ENCODE measurements around the gene CNTNAP5.

CNTNAP5 gene

GRCh38 chr2:124623560-124623959, 598.5 kb downstream of the CNTNAP5 start:
- DNase-seq (ENCODE audit: low read depth in 2 of 2) = no peak

GRCh38 chr2:124625561-124625960, 600.5 kb downstream of the CNTNAP5 start:
- no peak for DNase-seq (ENCODE audit: low read depth in 2 of 2)

DNA sequence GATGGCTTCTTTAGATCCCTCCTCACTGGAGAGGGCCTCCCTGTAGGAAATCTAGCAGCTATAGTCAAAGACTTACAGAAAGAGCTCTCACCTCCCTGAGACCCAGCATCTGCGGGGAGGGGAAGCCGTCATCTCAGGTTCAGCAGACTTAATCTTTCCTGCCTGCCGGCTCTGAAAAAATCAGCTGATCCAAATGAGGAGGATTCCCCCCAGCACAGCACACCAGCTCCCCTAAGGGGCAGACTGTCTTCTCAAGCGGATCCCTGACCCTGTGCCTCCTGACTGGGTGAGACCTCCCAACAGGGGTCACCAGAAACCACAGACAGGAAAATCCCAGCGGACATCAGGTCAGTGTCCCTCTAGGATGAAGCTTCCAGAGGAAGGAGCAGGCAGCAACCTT, 601.9 kb downstream of the CNTNAP5 start:
- DNase-seq (ENCODE audit: low read depth in 2 of 2) = no peak

GRCh38 chr2:124633812-124634211, 608.7 kb downstream of the CNTNAP5 start:
- DNase-seq (ENCODE audit: low read depth in 2 of 2) = no peak

DNA sequence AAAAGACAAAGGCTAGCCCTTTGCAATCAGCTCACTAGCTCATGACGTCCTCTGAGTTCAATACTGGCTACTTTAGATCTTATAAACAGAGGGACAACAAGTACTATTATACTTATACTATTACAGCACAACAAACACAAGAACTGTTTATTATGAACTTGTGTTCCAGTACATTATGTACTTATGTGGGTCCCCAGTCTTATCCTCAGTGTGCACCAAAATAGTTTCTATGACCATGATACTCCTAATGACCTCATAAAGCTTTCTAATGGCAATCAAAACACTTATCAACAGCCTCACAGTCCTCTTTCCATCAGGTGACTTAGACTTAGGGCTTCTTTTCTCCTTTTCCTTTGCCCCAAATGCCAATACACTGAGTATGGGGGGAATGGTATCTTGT, 614.4 kb downstream of the CNTNAP5 start:
- no peak for DNase-seq (ENCODE audit: low read depth in 2 of 2)

DNA sequence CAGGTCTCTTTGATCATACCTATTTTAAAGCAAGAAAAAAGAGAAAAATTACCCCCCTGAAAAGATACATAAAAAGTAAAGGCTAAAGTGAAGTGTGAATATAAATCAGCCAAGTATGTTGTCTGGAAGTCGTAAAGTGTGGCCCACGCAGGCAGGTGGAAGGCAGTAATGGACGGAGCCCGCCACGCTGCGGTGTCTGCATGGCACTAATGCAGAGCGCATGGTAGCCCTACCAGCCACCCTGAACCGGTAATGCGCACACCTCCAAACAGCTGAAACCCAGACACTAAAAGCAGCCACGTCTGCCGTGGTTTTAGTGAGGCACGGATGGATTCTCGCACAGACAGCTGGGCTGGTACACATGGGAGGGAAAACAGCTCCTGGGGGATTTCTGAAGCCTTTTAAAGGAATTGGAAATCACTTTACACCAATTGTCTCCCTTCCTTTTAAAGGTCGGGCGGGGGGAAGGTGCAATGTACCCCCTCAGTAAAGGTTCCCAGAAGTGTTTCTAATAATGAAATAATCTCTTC, 615.2 kb downstream of the CNTNAP5 start:
- no peak for DNase-seq (ENCODE audit: low read depth in 2 of 2)

DNA sequence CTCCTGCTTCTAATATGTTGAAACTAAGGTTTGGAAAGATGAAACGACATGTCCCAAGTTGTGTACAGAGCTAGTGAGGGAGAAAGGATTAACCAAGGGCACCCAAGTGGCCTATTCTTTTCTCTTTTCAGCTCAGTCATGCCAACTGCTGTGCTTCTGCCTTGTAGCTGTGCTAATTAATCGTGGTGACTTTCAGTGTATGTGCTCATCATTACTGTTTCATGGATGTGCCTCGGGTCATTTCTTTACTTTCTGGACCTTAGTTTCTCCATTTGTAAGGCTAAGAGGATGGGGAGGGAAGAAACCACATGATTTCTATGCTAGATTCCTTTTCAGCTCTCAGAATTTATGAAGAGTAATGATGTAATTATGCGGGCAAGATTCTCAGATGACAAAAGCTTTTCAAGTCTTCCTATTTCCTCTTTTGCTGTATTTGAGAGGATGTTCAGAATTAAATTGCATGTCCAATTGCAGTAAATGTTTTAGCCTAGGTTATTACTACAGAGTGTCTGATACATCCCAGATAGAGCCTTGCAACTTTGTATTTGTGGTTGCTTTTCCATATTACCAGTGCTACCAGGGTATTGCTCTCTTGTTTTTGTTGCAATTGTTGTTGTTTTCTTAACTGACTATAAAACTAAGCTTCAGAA, 621.2 kb downstream of the CNTNAP5 start:
- no peak for DNase-seq (ENCODE audit: low read depth in 2 of 2)

DNA sequence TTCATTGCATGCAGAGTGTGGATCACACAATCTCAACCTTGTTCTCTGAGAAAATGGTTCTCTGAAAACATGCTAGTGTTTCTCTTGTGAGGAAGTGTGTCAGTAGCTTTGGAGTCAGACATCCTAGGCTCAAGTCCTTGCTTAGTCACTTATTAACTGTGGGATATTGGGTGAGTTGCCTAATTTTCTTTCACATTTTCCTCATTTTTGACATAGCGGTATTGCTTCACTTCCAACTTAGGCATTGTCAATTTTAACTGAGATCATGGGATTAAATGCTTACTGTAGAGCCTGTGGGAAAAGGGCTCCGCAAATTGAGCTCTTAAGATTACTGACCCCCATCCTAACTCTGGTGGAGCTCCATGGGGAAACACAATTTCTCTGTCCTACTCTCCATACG, 622.2 kb downstream of the CNTNAP5 start:
- no peak for DNase-seq (ENCODE audit: low read depth in 2 of 2)

GRCh38 chr2:124647663-124648062, 622.6 kb downstream of the CNTNAP5 start:
- no peak for DNase-seq (ENCODE audit: low read depth in 2 of 2)

- no peak for DNase-seq (ENCODE audit: low read depth in 2 of 2)
These were observed 623.9 kb downstream of the CNTNAP5 start for GRCh38 chr2:124649001-124649400.

DNA sequence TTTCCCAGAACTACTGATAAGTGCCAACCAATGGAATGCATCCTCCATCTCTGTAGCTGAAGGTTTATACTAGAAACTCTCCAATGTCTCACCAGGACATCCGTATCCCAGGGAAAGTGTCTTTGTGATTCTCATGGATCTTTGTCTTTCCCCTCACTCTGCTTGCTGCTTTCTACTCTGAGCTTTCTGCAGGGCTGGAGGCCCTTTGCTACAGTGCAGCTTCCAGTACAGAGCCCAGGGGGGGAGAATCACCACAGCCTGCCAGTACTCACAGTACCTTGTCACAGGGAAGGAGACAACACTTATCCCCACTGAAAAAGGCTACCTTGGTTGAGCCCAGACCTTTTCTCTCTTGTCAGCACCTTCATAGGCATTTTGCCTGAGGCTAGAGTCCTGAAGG, 627.0 kb downstream of the CNTNAP5 start:
- DNase-seq (ENCODE audit: low read depth in 2 of 2) = no peak

GRCh38 chr2:124658373-124658772, 633.3 kb downstream of the CNTNAP5 start:
- DNase-seq (ENCODE audit: low read depth in 2 of 2) = no peak

DNA sequence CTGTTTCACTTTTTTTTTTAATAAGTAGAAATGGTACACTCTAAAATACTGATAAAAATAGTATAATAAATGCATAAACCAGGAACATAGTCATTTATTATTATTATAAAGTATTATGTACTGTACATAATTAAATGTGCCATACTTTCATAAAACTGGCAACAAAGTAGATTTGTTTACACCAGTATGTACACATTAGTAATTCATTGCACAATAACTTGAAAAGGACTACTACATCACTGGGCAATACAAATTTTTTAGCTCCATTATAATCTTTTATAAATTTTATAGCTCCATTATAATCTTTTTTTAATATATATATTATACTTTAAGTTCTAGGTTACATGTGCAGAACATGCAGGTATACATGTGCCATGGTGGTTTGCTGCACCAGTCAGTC, 636.5 kb downstream of the CNTNAP5 start:
- no peak for DNase-seq (ENCODE audit: low read depth in 2 of 2)

DNA sequence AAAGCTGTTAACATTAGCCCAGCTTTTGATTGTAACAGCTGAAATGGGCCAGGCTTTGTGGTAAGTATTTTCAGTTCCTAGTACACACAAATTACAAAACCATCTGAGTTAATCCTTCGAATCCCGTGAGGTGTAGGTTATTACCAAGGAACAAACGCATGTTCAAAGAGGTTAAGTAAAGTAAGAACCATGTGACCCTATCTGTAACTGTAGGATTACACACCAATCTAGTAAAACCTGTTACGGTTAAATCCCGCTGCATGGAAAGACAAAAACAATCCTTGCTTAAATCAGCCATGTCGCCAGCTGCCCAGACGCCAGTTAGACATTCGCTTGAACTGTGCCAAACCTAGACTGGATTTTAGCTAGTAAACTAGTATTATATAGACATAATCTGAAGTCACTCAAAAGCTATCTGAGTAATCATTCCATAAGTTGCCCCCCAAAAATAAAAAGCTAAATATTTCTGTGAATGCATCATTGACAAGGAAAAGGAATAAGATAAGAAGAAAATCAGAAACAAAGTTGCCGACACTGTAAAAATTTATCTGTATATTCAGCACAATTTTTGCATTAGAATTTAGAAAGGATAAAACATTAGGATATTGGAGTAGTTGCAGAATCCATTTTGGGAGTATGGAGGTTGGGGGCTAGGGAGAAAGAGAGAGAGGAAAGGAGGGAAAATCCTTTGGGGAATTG, 638.0 kb downstream of the CNTNAP5 start:
- no peak for DNase-seq (ENCODE audit: low read depth in 2 of 2)

DNA sequence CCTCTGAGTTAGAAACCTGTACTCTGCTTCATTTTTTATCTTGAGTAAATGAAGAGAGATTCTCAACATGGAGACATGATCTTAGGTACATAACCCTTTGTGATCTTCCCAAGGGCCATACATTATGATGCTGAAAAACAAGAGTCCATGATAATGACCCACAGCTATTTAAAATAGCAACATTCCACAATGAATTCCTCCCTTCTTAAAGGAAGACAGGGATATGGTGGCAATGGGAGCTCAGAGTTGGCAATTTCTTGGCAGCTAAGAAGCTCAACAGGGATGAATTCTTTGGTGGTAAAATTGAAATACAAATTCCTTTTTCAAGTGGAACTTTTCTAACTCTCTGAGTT, 638.5 kb downstream of the CNTNAP5 start:
- no peak for DNase-seq (ENCODE audit: low read depth in 2 of 2)

DNA sequence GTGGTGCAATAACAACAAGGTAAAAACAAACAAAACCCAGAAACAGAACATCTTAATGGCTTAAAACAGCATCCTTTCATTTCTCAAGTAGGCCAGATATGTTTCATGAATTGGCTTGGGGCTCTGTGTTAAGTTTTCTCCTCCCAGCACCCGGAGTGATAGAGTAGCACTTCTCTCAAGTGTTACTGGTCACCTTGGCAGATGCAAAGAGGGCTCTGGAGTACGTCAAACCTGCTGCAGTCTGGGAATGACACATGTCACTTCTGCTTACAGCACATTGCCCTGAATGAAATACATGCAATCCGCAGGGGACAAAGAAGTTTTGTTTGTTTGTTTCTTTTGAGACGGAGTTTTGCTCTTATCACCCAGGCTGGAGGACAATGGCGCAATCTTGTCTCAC, 639.3 kb downstream of the CNTNAP5 start:
- no peak for DNase-seq (ENCODE audit: low read depth in 2 of 2)

GRCh38 chr2:124666976-124667375, 641.9 kb downstream of the CNTNAP5 start:
- no peak for DNase-seq (ENCODE audit: low read depth in 2 of 2)

- DNase-seq (ENCODE audit: low read depth in 2 of 2) = no peak
These were observed 643.1 kb downstream of the CNTNAP5 start for GRCh38 chr2:124668161-124668560.

DNA sequence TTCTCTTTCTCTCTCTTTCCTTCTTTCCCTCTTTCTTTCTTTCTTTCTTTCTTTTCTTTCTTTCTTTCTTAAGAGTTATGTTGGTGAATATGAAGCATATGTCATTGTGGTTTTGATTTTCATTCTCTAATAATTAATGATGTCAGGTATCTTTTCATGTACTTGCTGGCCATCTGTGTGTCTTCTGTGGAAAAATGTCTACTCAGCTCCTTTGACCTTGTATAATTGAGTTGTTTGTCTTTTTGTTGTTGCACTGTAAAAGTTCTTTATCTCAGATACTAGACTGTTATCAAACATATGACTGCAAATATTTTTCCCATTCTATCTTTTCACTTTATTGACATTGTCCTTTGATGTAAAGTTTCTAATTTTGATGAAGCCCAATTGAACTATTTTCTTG, 645.1 kb downstream of the CNTNAP5 start:
- no peak for DNase-seq (ENCODE audit: low read depth in 2 of 2)

- no peak for DNase-seq (ENCODE audit: low read depth in 2 of 2)
These were observed 653.0 kb downstream of the CNTNAP5 start for GRCh38 chr2:124678043-124678442.

DNA sequence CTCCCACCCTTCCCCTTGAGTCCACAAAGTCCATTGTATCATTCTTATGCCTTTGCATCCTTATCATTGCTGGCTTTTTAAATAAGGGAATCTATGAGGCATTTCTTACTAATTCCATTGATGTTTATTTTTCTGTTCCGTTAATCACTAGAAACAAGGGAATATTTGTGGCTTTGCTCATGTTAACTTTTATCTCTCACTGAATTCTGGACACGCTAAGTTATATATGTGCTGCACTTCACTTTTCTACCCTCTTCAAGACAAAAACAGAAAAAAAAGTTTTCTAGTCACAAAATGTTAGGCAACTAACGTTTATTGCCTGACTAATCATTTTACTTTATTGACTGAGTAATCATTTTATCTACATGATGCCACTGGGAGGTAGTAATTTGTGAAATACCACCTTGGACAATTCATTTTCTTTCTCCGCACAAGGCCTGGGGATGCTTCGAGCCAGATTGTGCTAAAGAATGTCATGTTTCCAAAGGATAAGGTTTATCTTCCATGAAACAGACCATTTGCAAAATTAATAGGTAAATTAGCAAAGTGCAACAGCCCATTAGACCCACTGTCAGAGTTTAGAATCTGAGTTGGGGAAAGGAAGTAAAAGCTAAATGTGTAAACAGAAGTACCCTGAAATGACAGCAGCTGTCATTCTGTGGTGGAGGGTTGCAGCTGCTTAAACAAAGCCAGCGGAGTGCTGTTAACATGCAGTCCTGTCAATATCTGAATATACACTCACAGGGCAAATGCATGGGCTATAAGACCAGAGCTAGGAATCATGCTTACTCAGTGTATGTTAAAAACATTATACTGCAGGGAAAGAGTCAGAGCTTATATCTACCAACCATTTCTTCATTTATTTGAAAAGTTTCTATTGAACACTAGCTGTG, 658.7 kb downstream of the CNTNAP5 start:
- DNase-seq (ENCODE audit: low read depth in 2 of 2) = no peak

- DNase-seq (ENCODE audit: low read depth in 2 of 2) = no peak
These were observed 664.3 kb downstream of the CNTNAP5 start for GRCh38 chr2:124689348-124689747.

DNA sequence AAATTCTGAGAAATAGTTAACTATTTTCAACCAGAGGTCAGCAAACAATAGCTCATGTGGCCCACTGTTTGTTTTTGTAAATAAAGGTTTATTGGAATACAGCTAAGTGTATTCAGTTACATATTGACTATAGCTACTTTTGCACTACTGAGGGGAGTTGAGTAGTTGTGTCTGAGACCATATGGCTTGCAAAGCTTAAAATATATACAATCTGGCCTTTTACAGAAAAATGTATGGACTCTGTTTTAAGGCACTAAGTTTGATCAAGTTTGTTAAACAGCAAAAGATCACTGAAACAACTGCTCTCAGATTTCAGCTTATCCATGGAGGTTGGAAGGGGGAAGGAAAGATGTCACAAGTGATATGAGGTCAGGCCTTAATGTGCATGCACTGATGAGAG, 667.1 kb downstream of the CNTNAP5 start:
- no peak for DNase-seq (ENCODE audit: low read depth in 2 of 2)

Data from stimulated activated CD8-positive, alpha-beta memory T cell treated with anti-CD3 and anti-CD28 coated beads, Interleukin-15, amount 100 ng/mL, for 4 hours (primary cell).